SK-N-MC (cell line): Measurements from ENCODE around the gene C5AR2.
"Not testable (repeated sequence)": the region's sequence is repeated elsewhere in the genome, so short reads cannot be mapped to it uniquely, and the experiment has no call there.

Source experiments
- EZH2 ChIP-seq: fragments of 200-600 bp; sonication (generic); IDR thresholded peaks from one replicate; pipeline ENCODE4 v1.6.1; 2017; ENCODE audit warnings: antibody characterized with exemption
- POLR2AphosphoS5 ChIP-seq: IDR thresholded peaks from 2 replicates; pipeline ENCODE4 v1.6.1; 2012; ENCODE audit warnings: mild to moderate bottlenecking, low read depth, low read length, borderline replicate concordance

GRCh38 chr19:47383890-47384289, 51.9 kb downstream of the C5AR2 start:
- TF ChIP-seq POLR2AphosphoS5: peak; percentile 6; the same call in 1 of the 2 replicates
- not testable (repeated sequence) for TF ChIP-seq EZH2
